PC-9 (cell line): ENCODE results near the gene CDCA3. TPM values are rescaled to one million over a fixed set of nuclear protein-coding genes. Genes with fewer than 3 reads are reported as not detected.

Source experiments
- BruUV-seq: library from RNA; stranded (reverse); fragments of 400-500 nt; replicated peaks from 2 replicates; lab custom pipeline; 2021; lab: Mats Ljungman, UMichigan
- CTCF ChIA-PET: fragments of 300-600 bp; sonication (Branson Sonifier 250); formaldehyde crosslinking; loops from one replicate; lab custom pipeline; 2022; ENCODE audit warnings: antibody characterized with exemption; lab: Charles Lee
- POLR2A ChIA-PET: fragments of 300-600 bp; sonication (Branson Sonifier 250); formaldehyde crosslinking; loops from one replicate; lab custom pipeline; 2022; ENCODE audit warnings: antibody characterized with exemption; ENCODE audit not compliant: unreplicated experiment; lab: Charles Lee
- DNase-seq, 2 experiments: peaks; one replicate each; pipeline versions ENCODE4 v3.0.0 to v3.0.0-alpha.2; 2015 to 2022; ENCODE audit warnings: mixed read lengths in 1 of 2
- H2AFZ ChIP-seq: fragments of 200-600 bp; sonication (generic); 2 replicates; pipeline ENCODE4 v1.8.1; 2017; ENCODE audit warnings: antibody characterized with exemption
- H3F3A ChIP-seq: fragments of 200-600 bp; sonication (generic); 2 replicates; pipeline ENCODE4 v1.8.1; 2017; ENCODE audit warnings: antibody characterized with exemption, mild to moderate bottlenecking, low read depth; ENCODE audit not compliant: insufficient read depth
- H3K27ac ChIP-seq: fragments of 200-600 bp; sonication (generic); 2 replicates; pipeline ENCODE4 v1.6.1; 2016; ENCODE audit warnings: mixed run types
- H3K27me3 ChIP-seq: fragments of 200-600 bp; sonication (generic); 2 replicates; pipeline ENCODE4 v1.6.1; 2016; ENCODE audit warnings: low read depth, mixed run types; ENCODE audit not compliant: insufficient read depth
- H3K36me3 ChIP-seq: fragments of 200-600 bp; sonication (generic); 2 replicates; pipeline ENCODE4 v1.6.1; 2016; ENCODE audit warnings: low read depth, mixed run types
- H3K4me1 ChIP-seq: fragments of 200-600 bp; sonication (generic); replicated peaks from 2 replicates; pipeline ENCODE4 v1.6.1; 2016; ENCODE audit warnings: mixed run types; ENCODE audit not compliant: insufficient read depth
- H3K4me2 ChIP-seq: fragments of 200-600 bp; sonication (generic); 2 replicates; pipeline ENCODE4 v1.6.1; 2017; ENCODE audit warnings: mixed run types
- H3K4me3 ChIP-seq: fragments of 200-600 bp; sonication (generic); 2 replicates; pipeline ENCODE4 v1.6.1; 2016; ENCODE audit warnings: mixed run types
- H3K79me2 ChIP-seq: fragments of 200-600 bp; sonication (generic); 2 replicates; pipeline ENCODE4 v1.6.1; 2017; ENCODE audit warnings: low read depth, mixed run types
- H3K9me2 ChIP-seq: fragments of 200-600 bp; sonication (generic); 2 replicates; pipeline ENCODE4 v1.8.1; 2017; ENCODE audit warnings: mild to moderate bottlenecking; ENCODE audit not compliant: insufficient read depth
- H3K9me3 ChIP-seq: fragments of 200-600 bp; sonication (generic); 2 replicates; pipeline ENCODE4 v1.8.1; 2016; ENCODE audit warnings: low read depth; ENCODE audit not compliant: insufficient read depth
- H4K20me1 ChIP-seq: fragments of 200-600 bp; sonication (generic); 2 replicates; pipeline ENCODE4 v1.8.1; 2017; ENCODE audit not compliant: insufficient read depth
- CTCF ChIP-seq: fragments of 200-600 bp; sonication (generic); conservative IDR thresholded peaks from 2 replicates; pipeline ENCODE4 v1.6.1; 2017; ENCODE audit warnings: mixed run types, antibody characterized with exemption, mild to moderate bottlenecking, moderate library complexity
- EZH2 ChIP-seq: fragments of 200-600 bp; sonication (generic); IDR thresholded peaks from 2 replicates; pipeline ENCODE4 v1.8.0; 2017; ENCODE audit warnings: antibody characterized with exemption, low read depth
- intact Hi-C: fragments of 100-400 bp; cut with micrococcal nuclease; formaldehyde crosslinking; loops from one replicate; pipeline ENCODE4 v1.10.0; 2022; ENCODE audit not compliant: unreplicated experiment
- total RNA-seq: library from RNA; stranded (reverse); gene quantifications from 2 replicates; pipeline ENCODE4 v1.2.3, GENCODE V29; 2021

Gene CDCA3
- total RNA-seq, 1 experiment from 2014 or later, result 125 TPM

- no peaks in the 10 kb centered on the region for H3K9me2 ChIP-seq
- ChIA-PET POLR2A (interaction anchor here (0.5 to 0.7 kb wide), 3 partner anchors 36 to 371 kb away, joined by 11 to 25 read pairs (median 14); no protein-coding TSS in a partner anchor), CTCF (interaction anchor here (0.7 kb wide), 1 partner anchor 54 kb away, joined by 5 read pairs; no protein-coding TSS in a partner anchor)
- H3K4me1 ChIP-seq, result no peaks in the 10 kb centered on the region
- H4K20me1 ChIP-seq, result no peaks in the 10 kb centered on the region
- H3K9me3 ChIP-seq, result no peaks in the 10 kb centered on the region
- DNase-seq, result no peak
- no peak overlapping the region for H3K27ac ChIP-seq
- intact Hi-C loops, result no loop called here
- no peak overlapping the region for H3K4me3 ChIP-seq
- no TSS peak for BruUV-seq
- no peaks in the 10 kb centered on the region for H3K36me3 ChIP-seq
- H3K79me2 ChIP-seq, result no peaks in the 10 kb centered on the region
- H3K27me3 ChIP-seq, result 0 out of 2 replicates have a peak, but pooled peaks cover 7% of the 10 kb centered on the region
- no peak overlapping the region for H2AFZ ChIP-seq
- H3F3A ChIP-seq, result peaks cover 5% of the 10 kb centered on the region; the same call in 1 of the 2 replicates
- TF ChIP-seq EZH2, result no peak
- no peak for TF ChIP-seq CTCF
- no peak overlapping the region for H3K4me2 ChIP-seq
These were observed 42.0 kb downstream of the CDCA3 start for GRCh38 chr12:6809056-6809455.

GRCh38 chr12:6807170-6807569 is 43.9 kb downstream of the CDCA3 start:
- ChIA-PET CTCF (no interaction called here), POLR2A (no interaction called here)
- no peak for DNase-seq
- Histone ChIP-seq H3F3A (peaks cover 5% of the 10 kb centered on the region; the same call in 1 of the 2 replicates), H3K9me2 (no peaks in the 10 kb centered on the region), H4K20me1 (no peaks in the 10 kb centered on the region), H3K79me2 (no peaks in the 10 kb centered on the region), H3K9me3 (no peaks in the 10 kb centered on the region), H2AFZ (no peak overlapping the region), H3K4me3 (no peak overlapping the region), H3K27me3 (no peaks in the 10 kb centered on the region), H3K4me2 (no peak overlapping the region), H3K27ac (no peak overlapping the region), H3K36me3 (no peaks in the 10 kb centered on the region), H3K4me1 (no peaks in the 10 kb centered on the region)
- BruUV-seq, result no TSS peak
- intact Hi-C loops, result no loop called here
- TF ChIP-seq EZH2, result no peak
- TF ChIP-seq CTCF, result no peak

- ChIA-PET CTCF (interaction anchor here (0.6 kb wide), 1 partner anchor 381 kb away, joined by 11 read pairs; no protein-coding TSS in a partner anchor), POLR2A (no interaction called here)
- no peaks in the 10 kb centered on the region for H3K79me2 ChIP-seq
- no peak for TF ChIP-seq EZH2
- no peak for TF ChIP-seq CTCF
- no peak overlapping the region for H3K27ac ChIP-seq
- H3K4me3 ChIP-seq, result no peak overlapping the region
- no peaks in the 10 kb centered on the region for H3K36me3 ChIP-seq
- DNase-seq, result no peak
- no TSS peak for BruUV-seq
- intact Hi-C loops, result no loop called here
- H2AFZ ChIP-seq, result no peak overlapping the region
- no peaks in the 10 kb centered on the region for H3K9me2 ChIP-seq
- H4K20me1 ChIP-seq, result no peaks in the 10 kb centered on the region
- peaks cover 35% of the 10 kb centered on the region for H3K27me3 ChIP-seq
- no peaks in the 10 kb centered on the region for H3K4me1 ChIP-seq
- H3K4me2 ChIP-seq, result no peak overlapping the region
- H3K9me3 ChIP-seq, result no peaks in the 10 kb centered on the region
- no peaks in the 10 kb centered on the region for H3F3A ChIP-seq
These were observed 51.9 kb downstream of the CDCA3 start for GRCh38 chr12:6799147-6799546.

Other genes starting within 250 kb of the CDCA3 start
- 359 and 373 TPM in 2 replicates for gene CHD4, start 243.9 kb downstream of the CDCA3 start, total RNA-seq
- gene LPAR5, start 215.3 kb downstream of the CDCA3 start, total RNA-seq, result 14.2 and 14.8 TPM in 2 replicates
- 4.2 and 6.1 TPM in 2 replicates for gene ACRBP, start 203.9 kb downstream of the CDCA3 start, total RNA-seq
- gene ING4, start 188.2 kb downstream of the CDCA3 start, total RNA-seq, result 87.6 and 88.7 TPM in 2 replicates
- 74.3 and 106 TPM in 2 replicates for gene ZNF384, start 161.9 kb downstream of the CDCA3 start, total RNA-seq
- gene PIANP, start 150.5 kb downstream of the CDCA3 start, total RNA-seq, result not detected in 2 replicates
- 88.7 and 116 TPM in 2 replicates for gene COPS7A, start 127.2 kb downstream of the CDCA3 start, total RNA-seq
- 349 and 379 TPM in 2 replicates for gene MLF2, start 98.1 kb downstream of the CDCA3 start, total RNA-seq
- 633 and 910 TPM in 2 replicates for gene PTMS, start 84.9 kb downstream of the CDCA3 start, total RNA-seq
- 9.4 and 10.5 TPM in 2 replicates for gene LAG3, start 78.8 kb downstream of the CDCA3 start, total RNA-seq
- gene CD4, start 61.8 kb downstream of the CDCA3 start, total RNA-seq, result 1.0 and 3.2 TPM in 2 replicates
- 2.4 and 3.8 TPM in 2 replicates for gene GPR162, start 29.5 kb downstream of the CDCA3 start, total RNA-seq
- gene P3H3, start 22.9 kb downstream of the CDCA3 start, total RNA-seq, result 0.45 and 0.52 TPM in 2 replicates
- gene GNB3, start 10.4 kb downstream of the CDCA3 start, total RNA-seq, result not detected in 2 replicates
- 267 and 308 TPM in 2 replicates for gene USP5, start 864 bp upstream of the CDCA3 start, total RNA-seq
- gene TPI1, start 16.2 kb upstream of the CDCA3 start, total RNA-seq, result 1,080 and 1,199 TPM in 2 replicates
- 28.9 and 30.1 TPM in 2 replicates for gene SPSB2, start 22.0 kb upstream of the CDCA3 start, total RNA-seq
- 29.3 and 38.8 TPM in 2 replicates for gene LRRC23, start 53.5 kb upstream of the CDCA3 start, total RNA-seq
- gene ENO2, start 63.3 kb upstream of the CDCA3 start, total RNA-seq, result 38.8 and 56.6 TPM in 2 replicates
- gene ATN1, start 76.7 kb upstream of the CDCA3 start, total RNA-seq, result 158 and 159 TPM in 2 replicates
- gene RNU7-1, start 92.5 kb upstream of the CDCA3 start, total RNA-seq, result not detected in 2 replicates
- gene C12orf57, start 92.7 kb upstream of the CDCA3 start, total RNA-seq, result 198 and 218 TPM in 2 replicates
- 84.1 and 92.7 TPM in 2 replicates for gene PTPN6, start 100.1 kb upstream of the CDCA3 start, total RNA-seq
- gene PHB2, start 119.4 kb upstream of the CDCA3 start, total RNA-seq, result 384 and 386 TPM in 2 replicates
- 84.5 and 96.5 TPM in 2 replicates for gene EMG1, start 119.6 kb upstream of the CDCA3 start, total RNA-seq
- 53.8 and 102 TPM in 2 replicates for gene LPCAT3, start 167.2 kb upstream of the CDCA3 start, total RNA-seq
- gene C1S, start 209.4 kb upstream of the CDCA3 start, total RNA-seq, result 32.4 and 32.9 TPM in 2 replicates
- 20.5 and 24.0 TPM in 2 replicates for gene C1R, start 241.2 kb upstream of the CDCA3 start, total RNA-seq